WERI-Rb-1 (cell line): ENCODE results near the gene PSORS1C2.

Experiments used
- DNase-seq: peaks from one replicate; pipeline ENCODE4 v3.0.0-alpha.2; 2020
- H3K27ac ChIP-seq: fragments of 250-450 bp; sonication (Bioruptor Pico); 2 replicates; pipeline ENCODE4 v1.5.1; 2020; ENCODE audit warnings: mild to moderate bottlenecking, moderate library complexity
- H3K27me3 ChIP-seq: fragments of 250-450 bp; sonication (Bioruptor Pico); 2 replicates; pipeline ENCODE4 v1.5.1; 2021; ENCODE audit warnings: mild to moderate bottlenecking, low read depth, moderate library complexity; ENCODE audit not compliant: insufficient read depth, severe bottlenecking
- H3K36me3 ChIP-seq: fragments of 250-450 bp; sonication (Bioruptor Pico); 2 replicates; pipeline ENCODE4 v1.5.1; 2020; ENCODE audit warnings: mild to moderate bottlenecking, moderate library complexity
- H3K4me3 ChIP-seq: 2 replicates; pipeline ENCODE4 v1.5.1; 2011; ENCODE audit warnings: low read depth, mild to moderate bottlenecking, control low read depth, low read length
- H3K9me3 ChIP-seq: fragments of 250-450 bp; sonication (Bioruptor Pico); 2 replicates; pipeline ENCODE4 v1.5.1; 2021; ENCODE audit warnings: mild to moderate bottlenecking, moderate library complexity; ENCODE audit not compliant: severe bottlenecking
- TF ChIP-seq, protein P1 (sequence below): IDR thresholded peaks from 2 replicates; pipeline ENCODE4 v1.5.1; 2011; ENCODE audit warnings: low read depth, mild to moderate bottlenecking, control low read depth, inconsistent platforms, low read length

The PSORS1C2 gene

DNA sequence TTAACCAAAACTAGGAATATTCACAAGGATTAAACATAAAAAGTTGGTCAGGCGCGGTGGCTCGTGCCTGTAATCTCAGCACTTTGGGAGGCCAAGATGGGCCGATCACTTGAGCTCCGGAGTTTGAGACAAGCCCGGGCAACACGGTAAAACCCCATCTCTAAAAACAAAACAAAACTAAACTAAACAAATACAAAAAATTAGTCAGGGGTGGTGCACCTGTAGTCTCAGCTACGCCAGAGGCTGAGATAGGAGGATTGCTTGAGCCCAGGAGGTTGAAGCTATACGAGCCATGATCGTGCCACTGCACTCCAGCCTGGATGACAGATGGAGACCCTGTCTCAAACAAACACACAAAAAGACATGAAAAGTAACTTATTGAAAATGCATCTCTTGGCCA, 3.2 kb downstream of the PSORS1C2 start:
- H3K27me3 ChIP-seq = no peaks in the 10 kb centered on the region
- peaks cover 2% of the 10 kb centered on the region for H3K9me3 ChIP-seq
- H3K4me3 ChIP-seq = no peak overlapping the region
- H3K27ac ChIP-seq = no peak overlapping the region
- TF ChIP-seq, protein P1, sequence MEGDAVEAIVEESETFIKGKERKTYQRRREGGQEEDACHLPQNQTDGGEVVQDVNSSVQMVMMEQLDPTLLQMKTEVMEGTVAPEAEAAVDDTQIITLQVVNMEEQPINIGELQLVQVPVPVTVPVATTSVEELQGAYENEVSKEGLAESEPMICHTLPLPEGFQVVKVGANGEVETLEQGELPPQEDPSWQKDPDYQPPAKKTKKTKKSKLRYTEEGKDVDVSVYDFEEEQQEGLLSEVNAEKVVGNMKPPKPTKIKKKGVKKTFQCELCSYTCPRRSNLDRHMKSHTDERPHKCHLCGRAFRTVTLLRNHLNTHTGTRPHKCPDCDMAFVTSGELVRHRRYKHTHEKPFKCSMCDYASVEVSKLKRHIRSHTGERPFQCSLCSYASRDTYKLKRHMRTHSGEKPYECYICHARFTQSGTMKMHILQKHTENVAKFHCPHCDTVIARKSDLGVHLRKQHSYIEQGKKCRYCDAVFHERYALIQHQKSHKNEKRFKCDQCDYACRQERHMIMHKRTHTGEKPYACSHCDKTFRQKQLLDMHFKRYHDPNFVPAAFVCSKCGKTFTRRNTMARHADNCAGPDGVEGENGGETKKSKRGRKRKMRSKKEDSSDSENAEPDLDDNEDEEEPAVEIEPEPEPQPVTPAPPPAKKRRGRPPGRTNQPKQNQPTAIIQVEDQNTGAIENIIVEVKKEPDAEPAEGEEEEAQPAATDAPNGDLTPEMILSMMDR = no peak
- no peak for DNase-seq
- no peaks in the 10 kb centered on the region for H3K36me3 ChIP-seq

DNA sequence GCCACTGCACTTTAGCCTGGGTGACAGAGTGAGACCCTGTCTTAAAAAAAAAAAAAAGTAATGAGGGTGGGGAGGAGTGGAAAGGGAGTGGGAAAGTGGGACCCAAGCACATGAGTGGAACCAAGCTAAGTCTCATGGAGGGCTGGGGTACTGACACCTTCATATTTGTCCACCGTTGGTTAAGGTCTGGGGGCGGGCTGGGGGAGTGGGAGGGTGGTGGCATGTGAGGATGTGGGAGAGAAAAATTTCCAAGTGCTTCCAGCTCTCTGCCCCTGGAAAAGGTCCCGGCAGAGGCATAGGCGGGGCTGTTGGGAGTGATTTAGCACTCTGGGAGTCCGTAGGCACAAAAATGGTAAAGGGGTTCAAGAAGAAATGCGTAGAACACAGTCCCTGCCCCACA, 6.1 kb downstream of the PSORS1C2 start:
- TF ChIP-seq, protein P1 = no peak

DNA sequence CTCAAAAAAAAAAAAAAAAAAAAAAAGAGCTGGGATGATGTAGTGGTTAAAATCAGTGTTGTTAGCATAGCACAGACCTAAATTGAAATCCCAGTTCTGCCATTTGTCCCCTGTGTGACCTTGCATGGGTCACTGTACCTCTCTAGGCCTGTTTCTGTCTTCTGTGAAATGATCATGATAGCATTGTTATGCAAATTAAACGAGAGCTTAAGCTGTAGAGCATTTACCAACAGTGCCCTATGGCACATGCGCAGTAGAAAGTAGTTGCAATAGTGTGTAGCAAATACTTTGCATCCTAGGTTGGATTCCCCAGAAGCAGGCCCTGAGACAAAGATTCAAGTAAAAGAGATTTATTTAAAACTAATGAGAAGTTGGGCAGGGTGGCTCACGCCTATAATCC, 7.3 kb downstream of the PSORS1C2 start:
- no peaks in the 10 kb centered on the region for H3K36me3 ChIP-seq
- H3K27me3 ChIP-seq = no peaks in the 10 kb centered on the region
- no peak for DNase-seq
- TF ChIP-seq, protein P1 = no peak
- H3K9me3 ChIP-seq = no peaks in the 10 kb centered on the region
- no peak overlapping the region for H3K4me3 ChIP-seq
- H3K27ac ChIP-seq = no peak overlapping the region

More for the DNA sequence above, 6.1 kb downstream of the PSORS1C2 start:
- Histone ChIP-seq H3K27me3 (no peaks in the 10 kb centered on the region), H3K9me3 (no peaks in the 10 kb centered on the region), H3K36me3 (no peaks in the 10 kb centered on the region), H3K27ac (no peak overlapping the region), H3K4me3 (no peak overlapping the region)
- DNase-seq = no peak

DNA sequence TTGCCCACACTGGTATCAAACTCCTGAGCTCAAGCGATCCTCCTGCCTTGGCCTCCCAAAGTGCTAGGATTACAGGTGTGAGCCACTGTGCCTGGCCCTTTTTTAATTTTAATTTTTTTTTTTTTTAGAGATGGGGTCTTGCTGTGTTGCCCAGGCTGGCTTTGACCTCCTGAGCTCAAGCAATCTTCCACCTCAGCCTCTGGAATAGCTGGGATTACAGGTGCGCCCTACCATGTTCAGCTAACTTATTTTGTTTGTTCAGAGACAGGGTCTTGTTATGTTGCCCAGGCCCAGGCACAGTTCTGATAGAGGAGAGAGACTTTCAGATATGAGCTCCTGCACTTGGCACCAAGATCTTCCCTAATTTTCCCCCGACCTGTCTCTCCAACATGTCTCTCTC, 8.1 kb downstream of the PSORS1C2 start:
- no peak overlapping the region for H3K27ac ChIP-seq
- H3K9me3 ChIP-seq = no peaks in the 10 kb centered on the region
- no peak for DNase-seq
- no peaks in the 10 kb centered on the region for H3K27me3 ChIP-seq
- TF ChIP-seq, protein P1 = no peak
- no peak overlapping the region for H3K4me3 ChIP-seq
- no peaks in the 10 kb centered on the region for H3K36me3 ChIP-seq

DNA sequence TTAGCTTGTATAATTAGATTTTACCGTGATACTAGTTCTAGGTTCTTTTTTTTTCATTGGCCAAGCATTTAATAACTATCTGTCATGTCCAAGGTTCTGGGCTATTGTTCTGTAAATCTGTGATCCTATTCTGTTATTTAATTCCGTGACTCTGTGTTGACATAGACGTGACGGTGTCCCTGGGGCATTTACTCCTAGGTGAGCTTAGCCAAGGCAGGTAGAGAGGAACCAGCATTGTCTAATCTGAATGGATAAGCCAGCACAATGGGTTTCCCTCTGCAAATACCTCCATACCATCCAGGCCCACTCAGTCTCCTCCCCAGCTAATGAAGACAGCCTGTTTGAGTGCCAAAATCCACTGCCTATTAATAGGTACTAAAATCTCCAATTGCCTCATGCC, 9.7 kb downstream of the PSORS1C2 start:
- no peaks in the 10 kb centered on the region for H3K27me3 ChIP-seq
- no peaks in the 10 kb centered on the region for H3K36me3 ChIP-seq
- no peak overlapping the region for H3K27ac ChIP-seq

More for the DNA sequence above, 9.7 kb downstream of the PSORS1C2 start:
- TF ChIP-seq, protein P1 = no peak
- Histone ChIP-seq H3K4me3 (no peak overlapping the region), H3K9me3 (no peaks in the 10 kb centered on the region)
- no peak for DNase-seq
